H9 (cell line): Measurements from ENCODE around the gene RASAL1. TPM values are rescaled to one million over a fixed set of nuclear protein-coding genes. Genes with fewer than 3 reads are reported as not detected.

ENCODE experiments used
- DNase-seq: peaks from one replicate; pipeline ENCODE4 v3.0.0-alpha.2; 2017
- H2AFZ ChIP-seq: one replicate; pipeline ENCODE4 v1.6.1; 2013; ENCODE audit warnings: mild to moderate bottlenecking, low read length, control low read depth, moderate library complexity
- H2AK5ac ChIP-seq: 2 replicates; pipeline ENCODE4 v1.6.1; 2013; ENCODE audit warnings: low read length, control low read depth, mixed read lengths; ENCODE audit not compliant: insufficient read length
- H2BK120ac ChIP-seq: one replicate; pipeline ENCODE4 v1.6.1; 2013; ENCODE audit warnings: low read depth, mild to moderate bottlenecking, low read length, control low read depth, inconsistent platforms; ENCODE audit not compliant: poor library complexity, severe bottlenecking
- H2BK12ac ChIP-seq: 2 replicates; pipeline ENCODE4 v1.6.1; 2013; ENCODE audit warnings: low read length, control low read depth, mixed read lengths, low read depth; ENCODE audit not compliant: insufficient read length
- H2BK15ac ChIP-seq: 2 replicates; pipeline ENCODE4 v1.6.1; 2013; ENCODE audit warnings: low read depth, low read length, control low read depth
- H2BK20ac ChIP-seq: one replicate; pipeline ENCODE4 v1.6.1; 2013; ENCODE audit warnings: low read depth, mild to moderate bottlenecking, low read length, control low read depth, inconsistent platforms; ENCODE audit not compliant: poor library complexity, severe bottlenecking
- H2BK5ac ChIP-seq: 2 replicates; pipeline ENCODE4 v1.6.1; 2013; ENCODE audit warnings: low read length, control low read depth, mixed read lengths; ENCODE audit not compliant: insufficient read length
- H3K14ac ChIP-seq: 2 replicates; pipeline ENCODE4 v1.6.1; 2013; ENCODE audit warnings: low read length, control low read depth; ENCODE audit not compliant: insufficient read depth
- H3K18ac ChIP-seq: 2 replicates; pipeline ENCODE4 v1.6.1; 2013; ENCODE audit warnings: low read depth, mild to moderate bottlenecking, mixed read lengths, low read length, control low read depth; ENCODE audit not compliant: insufficient read length
- H3K23ac ChIP-seq: 2 replicates; pipeline ENCODE4 v1.6.1; 2013; ENCODE audit warnings: low read length, control low read depth, mixed read lengths, low read depth; ENCODE audit not compliant: insufficient read length
- H3K23me2 ChIP-seq: 2 replicates; pipeline ENCODE4 v1.6.1; 2013; ENCODE audit warnings: low read depth, mild to moderate bottlenecking, mixed read lengths, low read length, control low read depth; ENCODE audit not compliant: insufficient read length, poor library complexity, severe bottlenecking
- H3K27ac ChIP-seq: 2 replicates; pipeline ENCODE4 v1.5.1; 2013; ENCODE audit warnings: low read length, control low read depth, mixed read lengths, low read depth; ENCODE audit not compliant: insufficient read length
- H3K27me3 ChIP-seq: 2 replicates; pipeline ENCODE4 v1.6.1; 2013; ENCODE audit warnings: low read length, control low read depth, inconsistent platforms; ENCODE audit not compliant: insufficient read depth
- H3K4ac ChIP-seq: 2 replicates; pipeline ENCODE4 v1.6.1; 2013; ENCODE audit warnings: low read depth, mild to moderate bottlenecking, control low read depth, inconsistent platforms, low read length, moderate library complexity
- H3K4me1 ChIP-seq: 2 replicates; pipeline ENCODE4 v1.6.1; 2013; ENCODE audit warnings: low read length, control low read depth, inconsistent platforms; ENCODE audit not compliant: insufficient read depth
- H3K4me2 ChIP-seq: 2 replicates; pipeline ENCODE4 v1.6.1; 2013; ENCODE audit warnings: low read length, control low read depth, mixed read lengths; ENCODE audit not compliant: insufficient read length, insufficient read depth
- H3K56ac ChIP-seq: 2 replicates; pipeline ENCODE4 v1.6.1; 2013; ENCODE audit warnings: low read depth, mild to moderate bottlenecking, mixed read lengths, low read length, control low read depth; ENCODE audit not compliant: insufficient read length
- H3K79me1 ChIP-seq: 2 replicates; pipeline ENCODE4 v1.6.1; 2013; ENCODE audit warnings: low read depth, mild to moderate bottlenecking, moderate library complexity, low read length, control low read depth, inconsistent platforms; ENCODE audit not compliant: insufficient read depth, poor library complexity, severe bottlenecking
- H3K79me2 ChIP-seq: 2 replicates; pipeline ENCODE4 v1.6.1; 2013; ENCODE audit warnings: low read length, control low read depth, inconsistent platforms; ENCODE audit not compliant: insufficient read depth
- H3K9ac ChIP-seq: 2 replicates; pipeline ENCODE4 v1.6.1; 2013; ENCODE audit warnings: low read length, control low read depth, mixed read lengths; ENCODE audit not compliant: insufficient read length; ENCODE audit errors: extremely low read depth
- H3K9me3 ChIP-seq: one replicate; pipeline ENCODE4 v1.6.1; 2013; ENCODE audit warnings: low read depth, low read length, inconsistent platforms; ENCODE audit not compliant: control insufficient read depth
- H3T11ph ChIP-seq: one replicate; pipeline ENCODE4 v1.6.1; 2013; ENCODE audit warnings: mild to moderate bottlenecking, low read length, control low read depth, inconsistent platforms
- H4K20me1 ChIP-seq: one replicate; pipeline ENCODE4 v1.6.1; 2013; ENCODE audit not compliant: control insufficient read depth, insufficient read length, insufficient read depth
- H4K5ac ChIP-seq: 2 replicates; pipeline ENCODE4 v1.6.1; 2013; ENCODE audit warnings: low read depth, mild to moderate bottlenecking, mixed read lengths, low read length, control low read depth; ENCODE audit not compliant: insufficient read length
- H4K8ac ChIP-seq: replicated peaks from 2 replicates; pipeline ENCODE4 v1.6.1; 2013; ENCODE audit warnings: low read length, control low read depth, mixed read lengths, low read depth; ENCODE audit not compliant: insufficient read length
- H4K91ac ChIP-seq: 2 replicates; pipeline ENCODE4 v1.6.1; 2013; ENCODE audit warnings: low read depth, mild to moderate bottlenecking, moderate library complexity, mixed read lengths, low read length, control low read depth; ENCODE audit not compliant: insufficient read length
- H3K27ac Mint-ChIP-seq, 3 experiments: 2 replicates in 2 of 3; 3 replicates in 1 of 3; pipeline ENCODE4 v1.8.0; 2020 to 2021; ENCODE audit warnings: mixed read lengths in 3 of 3, mild to moderate bottlenecking in 1 of 3, moderate library complexity in 1 of 3
- H3K27me3 Mint-ChIP-seq: 2 replicates; pipeline ENCODE4 v1.8.0; 2021; ENCODE audit warnings: low read depth, mild to moderate bottlenecking, moderate library complexity, mixed read lengths
- H3K36me3 Mint-ChIP-seq, 3 experiments: 2 replicates in 2 of 3; 3 replicates in 1 of 3; pipeline ENCODE4 v1.8.0; 2020 to 2021; ENCODE audit warnings: low read depth in 3 of 3, mixed read lengths in 3 of 3; ENCODE audit not compliant: insufficient read depth in 1 of 3
- H3K4me1 Mint-ChIP-seq, 2 experiments: 2 replicates each; pipeline ENCODE4 v1.8.0; 2020; ENCODE audit warnings: mixed read lengths in 2 of 2
- H3K4me3 Mint-ChIP-seq, 2 experiments: 2 replicates in 1 of 2; 3 replicates in 1 of 2; pipeline ENCODE4 v1.8.0; 2020 to 2021; ENCODE audit warnings: mild to moderate bottlenecking in 2 of 2, mixed read lengths in 2 of 2, moderate library complexity in 1 of 2
- H3K9me3 Mint-ChIP-seq, 2 experiments: 2 replicates in 1 of 2; 3 replicates in 1 of 2; pipeline ENCODE4 v1.8.0; 2020; ENCODE audit warnings: mild to moderate bottlenecking in 2 of 2, mixed read lengths in 2 of 2, moderate library complexity in 1 of 2
- CTCF ChIP-seq: fragments of 200-600 bp; sonication (generic); conservative IDR thresholded peaks from 3 replicates; pipeline ENCODE4 v1.8.0; 2021; ENCODE audit warnings: antibody characterized with exemption, mild to moderate bottlenecking
- WGBS: extraction: QIAGEN DNeasy Blood & Tissue Kit; methylation state at CpG from one replicate; pipeline ENCODE4 v1.1.7; 2013; ENCODE audit warnings: missing lambda C conversion rate, low lambda C conversion rate, mixed read lengths; ENCODE audit not compliant: insufficient read length; ENCODE audit errors: extremely low coverage; 5-methylcytosine and 5-hydroxymethylcytosine counted together
- total RNA-seq: library from RNA; stranded (reverse); gene quantifications from 2 replicates; pipeline ENCODE4 v1.2.1, GENCODE V29; 2021

RASAL1 gene
- total RNA-seq, 1 experiment from 2014 or later: 2.3 TPM

GRCh38 chr12:113164014-113164413 lies 28.5 kb upstream of the RASAL1 start:
- H3K36me3 Mint-ChIP-seq: peaks cover 16 to 69% (median 65%) of the 10 kb centered on the region in 3 experiments
- H3K56ac ChIP-seq: no peak overlapping the region
- H3K9me3 Mint-ChIP-seq: no peaks in the 10 kb centered on the region

More at GRCh38 chr12:113164014-113164413, 28.5 kb upstream of the RASAL1 start:
- Mint-ChIP-seq H3K4me3 (no peak overlapping the region), H3K27ac (no peak overlapping the region), H3K4me1 (peaks cover 11 to 25% of the 10 kb centered on the region in 2 experiments), H3K27me3 (no peaks in the 10 kb centered on the region; the same call in 1 of the 2 replicates)
- Histone ChIP-seq H4K5ac (no peak overlapping the region), H3K27me3 (no peaks in the 10 kb centered on the region), H2BK15ac (no peak overlapping the region), H3K4me1 (no peaks in the 10 kb centered on the region), H2BK120ac (no peak overlapping the region), H2BK5ac (no peak overlapping the region), H3T11ph (no peak overlapping the region), H3K9ac (no peak overlapping the region), H3K79me1 (no peaks in the 10 kb centered on the region), H4K91ac (no peak overlapping the region), H3K4me2 (no peak overlapping the region), H3K18ac (no peak overlapping the region), H3K23me2 (peaks cover 3% of the 10 kb centered on the region), H4K8ac (no peak overlapping the region), H3K79me2 (no peaks in the 10 kb centered on the region), H3K9me3 (no peaks in the 10 kb centered on the region), H2BK20ac (no peak overlapping the region), H2BK12ac (no peak overlapping the region), H3K4ac (no peak overlapping the region), H3K23ac (no peak overlapping the region), H3K27ac (no peak overlapping the region), H2AK5ac (no peak overlapping the region), H2AFZ (no peak overlapping the region), H3K14ac (no peak overlapping the region), H4K20me1 (no peaks in the 10 kb centered on the region)
- no CpG with 5 or more reads among the region's 13 CpGs for WGBS
- TF ChIP-seq CTCF: no peak
- no peak for DNase-seq
